HepG2 (cell line): ENCODE data around the gene ADARB2. TPM values are rescaled to one million over a fixed set of nuclear protein-coding genes. Genes with fewer than 3 reads are reported as not detected.

ENCODE experiments used
- ATAC-seq: fragments of 200-7000 bp; cut with Tn5 transposase; 3 replicates; pipeline ENCODE4 v1.9.1; 2020; ENCODE audit warnings: mild to moderate bottlenecking, moderate library complexity
- BruUV-seq: library from RNA; stranded (reverse); fragments of 400-500 nt; replicated peaks from 2 replicates; lab custom pipeline; 2021; lab: Mats Ljungman, UMichigan
- CTCF ChIA-PET: fragments of 300-600 bp; formaldehyde crosslinking; extraction: SDS; loops from one replicate; lab custom pipeline; 2021; ENCODE audit warnings: low total read pairs, inconsistent platforms, low intra/inter-chr PET ratio; lab: Yijun Ruan, JAX
- POLR2A ChIA-PET: fragments of 350-600 bp; sonication (Branson Sonifier 250); formaldehyde crosslinking; loops from one replicate; lab custom pipeline; 2020; ENCODE audit warnings: antibody characterized with exemption, inconsistent platforms; lab: Yijun Ruan, JAX
- DNase-seq: peaks from one replicate; pipeline ENCODE4 v3.0.0-alpha.2; 2015; ENCODE audit warnings: low spot score
- FAIRE-seq: peaks from 3 replicates; lab custom pipeline; 2011; peaks lifted over from hg19 to GRCh38; lab: Jason Lieb, UNC
- H2AFZ ChIP-seq: one replicate; pipeline ENCODE4 v1.6.1; 2011; ENCODE audit warnings: low read length, inconsistent platforms
- H3K27ac ChIP-seq: fragments of 300-600 bp; 3 replicates; pipeline ENCODE4 v1.8.0; 2011; ENCODE audit warnings: mixed run types, mild to moderate bottlenecking, mixed read lengths, low read length, inconsistent platforms; ENCODE audit not compliant: insufficient read depth; ENCODE audit errors: extremely low read length
- H3K27me3 ChIP-seq, 2 experiments: fragments of 200-600 bp in 1 of 2; 2 replicates in 1 of 2; 3 replicates in 1 of 2; pipeline versions ENCODE4 v1.6.0 to v1.8.0; 2011; ENCODE audit warnings: low read length in 2 of 2, mild to moderate bottlenecking in 2 of 2, moderate library complexity in 2 of 2, inconsistent platforms in 1 of 2; ENCODE audit not compliant: insufficient read depth in 2 of 2, control insufficient read depth in 1 of 2
- H3K36me3 ChIP-seq, 2 experiments: fragments of 200-600 bp in 1 of 2; replicated peaks in 1 of 2; 2 replicates in 1 of 2; 3 replicates in 1 of 2; pipeline versions ENCODE4 v1.5.1 to v1.8.0; 2011; ENCODE audit warnings: low read length in 2 of 2, inconsistent platforms in 1 of 2; ENCODE audit not compliant: insufficient read depth in 2 of 2, control insufficient read depth in 1 of 2
- H3K4me1 ChIP-seq: 2 replicates; pipeline ENCODE4 v1.5.1; 2012; ENCODE audit warnings: low read length, inconsistent platforms; ENCODE audit not compliant: insufficient read depth
- H3K4me2 ChIP-seq: 2 replicates; pipeline ENCODE4 v1.6.0; 2011; ENCODE audit warnings: low read depth, low read length, inconsistent platforms
- H3K4me3 ChIP-seq, 3 experiments: fragments of 200-600 bp in 1 of 3; sonication (generic), shearing (Covaris generic) in 1 of 3; replicated peaks in 1 of 3; 2 replicates each; pipeline ENCODE4 v1.5.1; 2011 to 2016; ENCODE audit warnings: low read length in 3 of 3, inconsistent platforms in 2 of 3, low read depth in 2 of 3, mild to moderate bottlenecking in 2 of 3, control low read depth in 1 of 3, mixed read lengths in 1 of 3; ENCODE audit not compliant: insufficient read depth in 1 of 3
- H3K79me2 ChIP-seq: one replicate; pipeline ENCODE4 v1.6.1; 2011; ENCODE audit warnings: low read length, inconsistent platforms; ENCODE audit not compliant: insufficient read depth
- H3K9ac ChIP-seq: 2 replicates; pipeline ENCODE4 v1.6.0; 2011; ENCODE audit warnings: mild to moderate bottlenecking, low read depth, low read length, inconsistent platforms; ENCODE audit not compliant: insufficient read depth
- H3K9me3 ChIP-seq: 2 replicates; pipeline ENCODE4 v1.5.1; 2012; ENCODE audit warnings: mild to moderate bottlenecking, low read length
- H4K20me1 ChIP-seq: 2 replicates; pipeline ENCODE4 v1.6.0; 2011; ENCODE audit warnings: inconsistent platforms, mild to moderate bottlenecking, low read length, moderate library complexity; ENCODE audit not compliant: insufficient read depth
- DZIP1 ChIP-seq: sonication (generic); formaldehyde crosslinking; IDR thresholded peaks from 2 replicates; pipeline ENCODE4 v1.5.0; 2020; ENCODE audit warnings: mild to moderate bottlenecking, missing genetic modification reagents
- FOXP1 ChIP-seq, 2 experiments: fragments of 450-650 bp in 1 of 2; IDR thresholded peaks; 2 replicates each; pipeline ENCODE4 v1.6.1; 2017 to 2018; ENCODE audit warnings: antibody characterized with exemption in 1 of 2
- HNRNPK ChIP-seq: fragments of 200-400 bp; formaldehyde crosslinking; IDR thresholded peaks from 2 replicates; pipeline ENCODE4 v1.6.1; 2018; ENCODE audit warnings: low read length, low read depth, moderate library complexity, mild to moderate bottlenecking; ENCODE audit not compliant: poor library complexity, severe bottlenecking
- PATZ1 ChIP-seq: sonication (generic); formaldehyde crosslinking; IDR thresholded peaks from 2 replicates; pipeline ENCODE4 v1.4.0; 2020; ENCODE audit warnings: missing genetic modification reagents
- RARG ChIP-seq: sonication (generic); formaldehyde crosslinking; IDR thresholded peaks from 2 replicates; pipeline ENCODE4 v1.4.0; 2020; ENCODE audit warnings: low read depth, mild to moderate bottlenecking, missing genetic modification reagents
- REL ChIP-seq: sonication (generic); formaldehyde crosslinking; conservative IDR thresholded peaks from 2 replicates; pipeline ENCODE4 v1.8.0; 2022; ENCODE audit warnings: mild to moderate bottlenecking, missing genetic modification reagents, moderate library complexity
- STAT5B ChIP-seq: sonication (generic); formaldehyde crosslinking; IDR thresholded peaks from 2 replicates; pipeline ENCODE4 v1.4.0; 2020; ENCODE audit warnings: missing genetic modification reagents
- ZFP82 ChIP-seq: sonication (generic); formaldehyde crosslinking; IDR thresholded peaks from 2 replicates; pipeline ENCODE4 v1.5.1; 2020; ENCODE audit warnings: mild to moderate bottlenecking, missing genetic modification reagents, borderline replicate concordance
- ZIK1 ChIP-seq: sonication (generic); formaldehyde crosslinking; IDR thresholded peaks from 2 replicates; pipeline ENCODE4 v1.5.0; 2020; ENCODE audit warnings: mild to moderate bottlenecking, low read depth, missing genetic modification reagents, borderline replicate concordance
- ZNF205 ChIP-seq: IDR thresholded peaks from 2 replicates; pipeline ENCODE4 v1.6.1; 2018; ENCODE audit warnings: missing biosample characterization, missing genetic modification reagents
- WGBS: methylation state at CpG from one replicate; pipeline ENCODE4 v1.1.6; 2017; ENCODE audit warnings: low lambda C conversion rate; 5-methylcytosine and 5-hydroxymethylcytosine counted together
- in situ Hi-C: cut with HindIII; loops from 2 replicates; pipeline ENCODE4 v1.10.0; 2017; ENCODE audit warnings: low pct_unique_long_range_greater_than_20kb; ENCODE audit not compliant: extremely low pct_ligation_motif_present
- intact Hi-C: fragments of 100-400 bp; cut with micrococcal nuclease; formaldehyde crosslinking; loops from one replicate; pipeline ENCODE4 v1.10.0; 2022; ENCODE audit not compliant: unreplicated experiment
- polyA plus RNA-seq, 8 experiments: library from polyadenylated mRNA; depleted of rRNA in 3 of 8; stranded (reverse) in 7 of 8; unstranded in 1 of 8; fragments of >200 nt; fragmentation: Illumina TruSeq in 4 of 8; extraction: Trizol in 4 of 8; gene quantifications; 2 replicates each; pipeline versions ENCODE4 v1.2.1 to v1.2.3, GENCODE V29; 2011 to 2016; ENCODE audit warnings: low read depth in 4 of 8, missing spikeins in 1 of 8, mixed read lengths in 1 of 8; ENCODE audit not compliant: insufficient read depth in 1 of 8
- total RNA-seq, 5 experiments: library from RNA; depleted of rRNA; stranded (reverse); fragments of >200 nt; fragmentation: Illumina TruSeq; extraction: Trizol; gene quantifications; 2 replicates each; pipeline ENCODE4 v1.2.3, GENCODE V29; 2016; ENCODE audit warnings: low read depth in 1 of 5
- TF ChIP-seq, protein P1 (sequence below): sonication (generic); formaldehyde crosslinking; IDR thresholded peaks from 2 replicates; pipeline ENCODE4 v1.9.0; 2021; ENCODE audit warnings: missing genetic modification reagents, borderline replicate concordance

ADARB2 gene
- total and polyA plus RNA-seq, 2 of the 13 experiments (the other 11 are each of a cell fraction or from before 2014, with no cell fraction given), result not detected

- TF ChIP-seq PATZ1 (no peak), STAT5B (CRISPR knock-in tag) (no peak), HNRNPK (no peak), ZNF205 (CRISPR knock-in tag) (no peak), ZFP82 (no peak), DZIP1 (CRISPR knock-in tag) (no peak), ZIK1 (CRISPR knock-in tag) (no peak), FOXP1 (IDR thresholded peaks at IDR 0.05) (no peak), FOXP1 (CRISPR knock-in tag; IDR thresholded peaks at IDR 0.05) (no peak), RARG (CRISPR knock-in tag) (no peak), REL (CRISPR knock-in tag) (no peak)
- TF ChIP-seq, protein P1, sequence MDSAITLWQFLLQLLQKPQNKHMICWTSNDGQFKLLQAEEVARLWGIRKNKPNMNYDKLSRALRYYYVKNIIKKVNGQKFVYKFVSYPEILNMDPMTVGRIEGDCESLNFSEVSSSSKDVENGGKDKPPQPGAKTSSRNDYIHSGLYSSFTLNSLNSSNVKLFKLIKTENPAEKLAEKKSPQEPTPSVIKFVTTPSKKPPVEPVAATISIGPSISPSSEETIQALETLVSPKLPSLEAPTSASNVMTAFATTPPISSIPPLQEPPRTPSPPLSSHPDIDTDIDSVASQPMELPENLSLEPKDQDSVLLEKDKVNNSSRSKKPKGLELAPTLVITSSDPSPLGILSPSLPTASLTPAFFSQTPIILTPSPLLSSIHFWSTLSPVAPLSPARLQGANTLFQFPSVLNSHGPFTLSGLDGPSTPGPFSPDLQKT, result no peak
- 59% methylated on average over 11 of the region's 15 CpGs for WGBS
- peaks cover 0 to 4% of the 10 kb centered on the region in 2 experiments; a peak in 1 of 5 replicates for H3K27me3 ChIP-seq
- intact Hi-C loops, result no loop called here
- DNase-seq, result no peak
- FAIRE-seq, result no peak
- ChIA-PET POLR2A (no interaction called here), CTCF (no interaction called here)
- H3K36me3 ChIP-seq, result no peaks in the 10 kb centered on the region
- H3K4me3 ChIP-seq, result no peak overlapping the region
- no peaks in the 10 kb centered on the region for H3K9me3 ChIP-seq
- peaks cover 25% of the 10 kb centered on the region for H3K4me1 ChIP-seq
- H3K27ac ChIP-seq, result no peak overlapping the region
- H4K20me1 ChIP-seq, result no peaks in the 10 kb centered on the region
- no TSS peak for BruUV-seq
- H2AFZ ChIP-seq, result no peak overlapping the region
- no peaks in the 10 kb centered on the region for H3K79me2 ChIP-seq
- ATAC-seq, result no peak
- no peak overlapping the region for H3K4me2 ChIP-seq
- in situ Hi-C loops, result no loop called here
- no peak overlapping the region for H3K9ac ChIP-seq
Observed at GRCh38 chr10:1366811-1367425, 370.4 kb downstream of the ADARB2 start.
